Measurements from ENCODE around the gene ZNF277.

ZNF277 gene

DNA sequence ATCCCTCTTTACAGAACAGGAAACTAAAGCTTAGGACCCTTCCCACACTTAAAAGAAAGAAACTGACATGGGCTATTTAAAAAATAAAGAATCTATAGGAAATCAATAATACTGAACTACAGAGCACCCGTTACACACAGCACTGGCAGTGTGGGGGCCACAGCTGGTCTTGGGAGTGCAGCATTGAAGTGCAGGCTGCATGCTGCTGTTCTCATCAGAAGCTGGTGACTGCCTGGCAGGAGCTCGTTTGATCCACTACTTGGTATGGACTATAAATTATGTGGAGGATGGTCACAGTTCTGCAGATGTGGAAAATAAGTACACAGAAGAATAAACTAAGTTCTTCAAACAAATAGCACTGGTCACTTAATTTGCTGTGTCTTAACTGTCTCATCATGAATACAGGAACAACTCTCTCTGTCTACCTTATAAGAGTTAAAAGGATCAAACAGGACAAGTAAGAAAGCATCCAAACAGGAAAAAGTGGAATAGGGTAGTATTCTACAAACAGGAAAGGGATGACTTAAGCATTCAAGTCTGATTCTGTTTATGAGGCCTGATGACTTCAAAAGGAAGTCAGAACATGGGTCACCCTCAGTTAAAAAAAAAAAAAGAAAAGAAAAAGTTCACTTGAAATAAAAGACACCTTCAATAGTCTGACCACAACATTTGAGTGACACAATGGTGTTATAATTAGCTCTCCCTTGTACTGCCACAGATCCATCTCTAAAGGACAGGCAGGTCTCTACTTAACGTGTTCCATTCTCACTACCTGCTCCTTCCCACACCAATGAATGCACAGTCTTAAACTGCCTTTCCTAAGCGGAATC lies 21.3 kb upstream of the ZNF277 start:
- no peak for DNase-seq

DNA sequence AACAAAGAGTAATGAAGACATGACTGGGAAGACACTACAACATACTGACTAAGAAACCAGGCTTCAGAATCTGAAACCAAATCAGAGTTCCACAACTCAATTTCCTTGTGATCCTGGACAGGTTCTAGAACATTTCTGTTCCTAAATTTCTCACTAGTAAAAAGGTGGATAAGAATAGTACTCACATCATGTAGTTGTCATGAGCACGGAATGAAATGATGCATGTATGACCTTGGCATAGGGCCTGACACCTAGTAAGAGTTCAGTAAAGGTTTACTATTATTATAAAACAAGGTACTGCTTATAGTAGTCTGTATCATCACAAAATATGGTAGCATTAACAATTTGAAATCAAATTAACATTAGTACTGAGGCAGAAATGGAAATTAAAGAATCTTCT lies 20.2 kb upstream of the ZNF277 start:
- no peak for DNase-seq

DNA sequence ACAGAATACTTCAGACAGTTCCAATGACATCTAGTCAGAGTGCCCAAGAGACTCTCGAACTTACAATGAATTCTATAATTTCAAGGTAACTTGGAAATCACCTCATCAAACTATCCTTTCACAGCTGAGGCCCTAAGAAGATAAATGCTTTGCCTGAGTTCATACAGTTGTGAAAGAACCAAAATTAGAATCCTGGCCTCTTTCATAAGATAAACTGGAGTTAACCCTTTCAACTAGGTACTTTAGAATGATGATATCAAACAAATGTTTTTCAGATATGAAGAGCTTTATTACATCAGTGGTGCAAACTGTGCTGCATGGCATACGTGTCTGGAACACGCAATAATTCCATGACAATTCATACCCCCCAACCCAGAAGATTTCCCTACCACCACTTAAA lies 18.2 kb upstream of the ZNF277 start:
- no peak for DNase-seq

DNA sequence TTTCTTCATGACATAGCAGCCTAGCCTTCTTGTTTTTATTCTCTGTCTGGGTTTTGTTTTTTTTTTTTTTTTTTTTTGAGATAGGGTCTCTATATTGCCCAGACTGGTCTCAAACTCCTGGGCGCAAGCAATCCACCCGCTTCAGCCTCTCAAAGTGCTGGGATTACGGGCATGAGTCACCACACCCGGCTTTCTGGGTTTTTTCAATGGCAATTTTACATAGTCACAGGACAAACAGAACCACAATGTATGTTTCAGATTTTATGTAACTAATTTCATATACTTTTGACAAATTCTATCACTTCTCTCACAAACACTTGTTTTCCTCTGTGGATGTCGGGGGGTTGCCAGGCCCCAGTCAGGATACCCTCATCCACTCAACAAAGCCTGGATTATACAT lies 16.8 kb upstream of the ZNF277 start:
- no peak for DNase-seq

DNA sequence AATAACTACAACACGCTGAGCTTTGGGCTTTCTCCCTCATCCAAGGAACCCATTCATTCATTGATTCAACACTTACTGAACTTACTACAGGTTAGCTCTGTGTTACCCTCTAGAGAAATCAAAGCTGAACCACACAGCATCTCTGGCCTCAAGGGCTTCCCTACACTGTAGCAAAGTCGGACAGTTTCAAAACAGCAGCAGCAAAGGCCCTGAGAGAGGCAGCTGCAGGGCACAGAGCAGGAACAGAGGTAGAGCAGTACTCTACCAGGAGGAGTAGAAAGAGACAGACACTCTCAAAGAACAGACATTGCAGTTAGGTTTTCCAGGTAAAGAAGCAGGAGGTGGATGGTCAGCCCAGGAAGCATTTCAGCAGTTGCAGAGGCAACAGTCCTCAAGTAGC lies 16.4 kb upstream of the ZNF277 start:
- DNase-seq: no peak

DNA sequence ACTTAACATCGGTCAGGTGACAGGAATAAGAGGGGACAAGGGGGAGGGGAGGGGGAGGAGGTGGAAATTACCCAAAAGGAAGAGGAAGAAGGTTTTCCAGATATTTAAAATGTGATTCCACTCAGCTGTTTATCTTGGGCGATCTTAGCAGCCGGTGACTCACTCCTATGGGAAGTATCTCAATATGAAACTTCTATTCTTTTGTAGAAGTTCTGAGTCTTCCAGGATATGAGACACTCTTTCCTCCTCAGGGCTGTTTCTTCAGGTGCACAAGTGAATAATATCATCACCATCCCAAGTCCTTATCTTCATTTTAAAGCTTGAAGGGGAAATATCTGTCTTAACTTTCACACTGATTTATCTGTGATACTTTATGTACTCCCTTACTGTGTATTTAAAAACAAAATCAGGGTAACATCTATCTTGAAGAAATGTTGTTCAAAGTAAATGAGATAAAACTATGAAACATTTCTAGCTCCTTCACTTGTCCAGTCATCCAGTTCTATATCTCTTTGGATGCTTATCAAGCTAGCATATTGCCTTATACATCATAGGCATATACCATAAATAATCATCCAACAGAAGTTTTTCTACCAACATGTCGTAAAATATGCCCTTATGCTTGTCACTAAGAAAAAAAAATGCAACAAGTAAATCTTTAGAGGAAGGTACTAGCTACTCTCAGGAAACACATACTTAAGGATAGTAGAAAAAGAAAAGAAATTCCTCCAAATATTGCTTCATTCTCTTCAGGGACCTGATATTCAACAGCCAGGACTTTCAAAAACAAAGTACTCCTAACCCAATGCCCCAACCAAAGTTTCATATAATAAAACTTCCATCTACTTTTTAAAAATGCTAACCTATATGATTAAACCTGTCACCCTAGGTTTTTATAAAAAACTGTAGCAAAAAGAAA lies 14.0 kb upstream of the ZNF277 start:
- DNase-seq: no peak

DNA sequence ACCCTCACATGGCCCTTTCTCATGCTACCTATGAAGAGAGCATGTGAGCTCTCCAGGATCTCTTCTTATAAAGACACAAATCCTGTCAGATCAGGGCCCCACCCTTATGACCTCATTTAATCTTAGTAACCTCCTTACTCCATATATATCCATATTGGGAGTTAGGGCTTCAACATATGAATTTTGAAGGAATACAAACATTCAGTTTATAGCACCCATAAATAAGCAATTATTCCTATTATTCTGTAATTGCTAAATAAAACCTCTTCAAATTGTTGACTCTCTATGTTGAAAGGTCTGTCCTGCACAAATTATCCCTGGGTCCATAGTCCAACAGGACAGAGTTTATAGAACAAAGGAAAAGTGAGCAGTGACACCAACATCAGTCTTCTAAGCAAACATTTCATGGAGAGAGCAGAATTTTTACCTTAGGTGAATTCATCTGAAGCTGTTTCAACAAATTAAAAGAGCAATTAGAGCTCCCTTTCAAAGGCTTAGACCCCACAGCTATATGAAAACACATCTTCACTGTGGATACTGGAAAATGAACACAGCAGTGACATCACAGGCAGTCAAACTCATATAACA lies 12.5 kb upstream of the ZNF277 start:
- DNase-seq: no peak

DNA sequence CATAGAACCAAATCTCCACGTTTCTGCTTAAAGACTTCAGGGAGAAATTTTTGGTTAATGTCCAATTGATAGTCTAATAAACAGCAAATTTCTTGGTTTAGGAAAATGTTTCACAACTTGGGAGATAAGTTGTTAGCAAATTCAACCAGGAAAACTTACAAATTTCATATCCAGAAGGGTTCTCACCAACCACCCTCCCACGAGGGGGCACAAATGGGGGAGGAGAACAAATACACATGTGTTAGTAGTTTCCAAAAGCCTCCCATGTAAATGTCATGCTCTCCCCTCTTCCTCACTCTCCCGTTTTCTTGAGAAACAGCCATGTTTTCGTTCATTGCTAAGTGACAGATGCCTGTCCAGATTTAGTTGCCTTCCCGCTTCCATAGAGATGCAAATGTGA lies 10.8 kb upstream of the ZNF277 start:
- DNase-seq: no peak

DNA sequence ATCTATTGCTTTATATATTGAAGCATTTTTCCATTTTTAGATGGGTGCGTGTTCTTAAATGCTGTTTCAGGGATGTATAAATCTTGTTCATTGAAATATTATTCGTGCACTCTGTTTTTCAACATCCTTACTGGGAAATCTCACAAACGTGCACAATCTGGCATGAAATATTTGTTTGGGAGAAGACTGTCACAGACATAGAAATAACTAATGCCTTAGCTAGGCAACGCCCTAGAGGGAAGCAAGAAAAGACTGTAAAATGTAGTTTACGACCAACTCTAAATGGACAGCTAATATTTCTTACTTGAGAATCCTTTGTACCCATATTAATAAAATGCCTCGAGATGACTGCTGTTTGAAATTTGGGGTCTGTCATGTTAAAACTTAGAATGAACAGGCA lies 9.2 kb upstream of the ZNF277 start:
- DNase-seq: no peak

DNA sequence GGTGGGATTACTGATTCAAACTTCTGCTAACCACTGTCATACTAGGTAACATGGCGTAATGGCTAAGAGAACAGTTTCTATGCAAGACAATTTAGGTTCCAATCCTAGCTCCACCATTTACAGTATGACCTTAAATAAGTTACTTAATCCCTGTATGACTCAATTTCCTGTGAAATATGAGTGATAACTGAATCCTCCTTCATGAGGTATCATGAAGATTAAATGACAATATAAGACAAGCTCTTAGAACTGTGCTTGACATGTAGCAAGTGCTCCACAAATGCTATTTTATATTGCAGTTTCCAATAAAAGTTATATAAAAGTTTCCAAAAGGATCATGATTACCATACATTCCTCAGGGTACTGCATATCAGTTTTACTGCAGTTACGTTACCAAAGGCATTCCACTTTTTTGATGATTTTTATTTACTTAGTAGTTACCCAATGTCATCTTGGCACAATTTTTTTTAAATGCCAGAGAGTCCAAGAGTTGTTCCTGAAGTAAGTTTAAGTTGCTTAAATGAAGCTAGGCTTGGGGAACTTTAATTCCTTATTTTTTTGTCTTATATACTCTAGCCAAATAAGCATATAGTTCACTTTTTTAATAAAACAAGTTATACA lies 7.3 kb upstream of the ZNF277 start:
- no peak for DNase-seq

DNA sequence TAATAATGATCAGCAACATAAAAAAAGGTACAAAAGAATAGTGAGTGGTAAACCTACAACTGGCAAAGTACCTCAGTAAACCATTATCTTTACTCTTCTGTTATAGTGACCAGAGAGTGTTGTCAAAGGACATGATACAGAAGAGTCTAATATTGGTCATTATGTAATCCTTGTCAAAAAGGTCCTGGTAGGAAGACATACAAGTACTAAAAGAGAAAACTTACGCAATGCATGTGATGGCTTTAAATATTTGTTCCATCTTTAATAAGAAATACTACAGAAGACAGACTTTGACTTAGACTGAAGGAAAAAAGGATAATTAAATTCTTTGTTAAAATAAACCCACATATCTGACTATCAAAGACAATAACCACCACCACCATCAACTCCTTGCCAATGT lies 6.8 kb upstream of the ZNF277 start:
- no peak for DNase-seq

DNA sequence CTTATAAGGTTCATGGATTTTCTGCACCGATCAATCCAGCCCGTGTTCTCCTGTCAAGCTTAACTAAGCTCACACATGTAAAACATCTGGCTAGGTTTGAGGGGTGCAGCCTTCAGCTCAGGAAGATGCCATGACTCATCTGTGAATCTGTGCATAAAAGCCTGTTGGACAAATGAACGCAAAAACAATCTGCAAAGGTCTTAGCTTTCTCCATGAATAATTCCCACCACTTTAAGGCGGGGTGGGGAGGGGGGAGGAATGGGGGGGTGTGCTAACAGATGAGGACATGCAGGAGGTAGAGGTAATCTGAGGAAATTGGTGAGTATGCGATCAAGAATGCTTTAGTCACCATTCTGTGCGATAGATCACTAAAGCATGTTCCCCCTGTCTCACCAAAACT lies 5.1 kb upstream of the ZNF277 start:
- DNase-seq: no peak

DNA sequence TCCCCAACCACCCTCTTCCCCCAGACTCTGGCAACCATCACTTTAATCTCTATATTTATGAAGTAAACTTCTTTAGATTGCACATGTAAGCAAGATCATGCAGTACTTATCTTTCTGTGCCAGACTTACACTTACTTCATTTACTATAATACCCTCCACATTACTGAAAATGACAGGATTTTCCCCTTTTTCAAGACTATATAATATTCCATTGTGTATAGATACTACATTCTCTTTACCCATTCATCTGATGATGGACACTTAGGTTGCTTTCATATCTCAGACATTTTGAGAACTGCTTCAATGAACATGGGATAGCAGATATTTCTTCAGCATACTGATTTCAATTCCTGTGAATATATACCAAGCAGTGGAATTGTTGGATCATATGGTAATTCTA lies 4.7 kb upstream of the ZNF277 start:
- no peak for DNase-seq

DNA sequence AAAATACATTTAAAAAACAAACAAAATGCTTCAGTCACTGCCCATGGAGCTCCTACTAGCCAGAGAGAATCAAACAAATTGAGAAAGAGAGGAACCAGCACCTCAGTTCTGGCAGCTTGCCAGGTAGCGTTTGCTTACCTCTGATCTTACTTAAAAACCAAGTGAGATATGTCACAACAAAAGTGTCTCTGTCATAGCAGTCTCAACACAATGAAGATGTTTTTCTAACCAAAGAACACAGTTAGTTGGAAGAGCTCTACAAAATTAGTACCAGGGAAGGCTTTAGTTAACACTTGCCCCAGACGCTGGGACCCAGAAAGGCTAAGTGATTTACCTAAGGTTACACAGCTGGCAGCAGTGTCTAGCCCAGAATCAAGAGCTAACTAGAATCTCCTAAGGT lies 3.7 kb upstream of the ZNF277 start:
- DNase-seq: peak; percentile 33

DNA sequence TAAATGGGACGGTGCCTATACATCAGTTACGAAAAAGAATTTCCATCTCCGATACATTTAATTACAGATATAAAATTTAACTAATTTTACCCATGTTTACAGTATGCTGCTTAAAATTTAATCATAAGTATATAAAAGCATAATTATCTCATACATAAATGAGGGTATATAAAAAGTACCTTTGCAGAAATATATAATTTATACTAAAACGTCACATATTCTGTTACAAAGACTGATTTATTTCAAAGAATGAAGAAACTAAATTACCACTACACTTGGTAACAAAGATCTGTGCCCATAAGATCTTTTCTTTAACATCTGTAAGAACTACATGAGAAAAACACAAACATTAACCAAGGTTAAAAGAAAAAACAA lies 3.1 kb upstream of the ZNF277 start:
- no peak for DNase-seq

DNA sequence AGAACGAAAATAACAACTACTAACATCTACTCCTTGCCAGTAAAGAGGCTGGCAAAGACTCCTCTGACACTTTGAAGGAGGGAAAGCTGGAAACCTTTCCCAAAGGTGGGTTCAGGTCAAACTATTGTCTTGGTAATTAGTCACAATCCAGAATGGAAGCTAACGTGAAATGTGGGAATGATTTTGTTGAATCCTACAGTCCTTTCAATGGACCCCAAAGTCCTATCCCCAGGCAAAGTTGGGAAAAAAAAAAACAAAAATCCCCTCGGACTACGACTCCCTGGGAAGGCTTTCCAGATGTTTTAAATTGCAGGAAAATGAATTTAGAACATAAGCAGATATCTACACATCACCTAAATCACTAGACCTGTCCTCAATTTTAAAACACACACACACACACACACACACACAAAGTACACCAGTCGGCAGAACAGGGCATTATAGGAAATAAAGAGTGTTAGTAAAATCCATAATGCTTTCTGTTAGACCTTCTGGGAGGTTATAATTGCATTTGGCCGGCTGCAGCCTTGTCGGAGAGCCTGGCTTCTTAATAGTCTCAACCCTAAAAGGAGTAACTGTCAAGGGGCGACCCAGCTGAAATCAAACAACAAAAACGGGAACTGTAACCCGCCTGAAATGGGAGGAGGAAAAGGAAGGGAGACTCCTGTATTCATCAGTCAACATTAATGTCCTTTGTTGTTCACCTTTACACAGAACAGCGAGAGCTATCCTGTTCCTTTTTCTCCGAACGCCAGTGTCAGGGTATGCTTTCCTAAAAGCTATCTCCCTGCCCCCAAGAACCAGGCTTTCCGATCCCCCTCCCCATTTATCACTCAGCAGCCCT lies 1.8 kb upstream of the ZNF277 start:
- no peak for DNase-seq

DNA sequence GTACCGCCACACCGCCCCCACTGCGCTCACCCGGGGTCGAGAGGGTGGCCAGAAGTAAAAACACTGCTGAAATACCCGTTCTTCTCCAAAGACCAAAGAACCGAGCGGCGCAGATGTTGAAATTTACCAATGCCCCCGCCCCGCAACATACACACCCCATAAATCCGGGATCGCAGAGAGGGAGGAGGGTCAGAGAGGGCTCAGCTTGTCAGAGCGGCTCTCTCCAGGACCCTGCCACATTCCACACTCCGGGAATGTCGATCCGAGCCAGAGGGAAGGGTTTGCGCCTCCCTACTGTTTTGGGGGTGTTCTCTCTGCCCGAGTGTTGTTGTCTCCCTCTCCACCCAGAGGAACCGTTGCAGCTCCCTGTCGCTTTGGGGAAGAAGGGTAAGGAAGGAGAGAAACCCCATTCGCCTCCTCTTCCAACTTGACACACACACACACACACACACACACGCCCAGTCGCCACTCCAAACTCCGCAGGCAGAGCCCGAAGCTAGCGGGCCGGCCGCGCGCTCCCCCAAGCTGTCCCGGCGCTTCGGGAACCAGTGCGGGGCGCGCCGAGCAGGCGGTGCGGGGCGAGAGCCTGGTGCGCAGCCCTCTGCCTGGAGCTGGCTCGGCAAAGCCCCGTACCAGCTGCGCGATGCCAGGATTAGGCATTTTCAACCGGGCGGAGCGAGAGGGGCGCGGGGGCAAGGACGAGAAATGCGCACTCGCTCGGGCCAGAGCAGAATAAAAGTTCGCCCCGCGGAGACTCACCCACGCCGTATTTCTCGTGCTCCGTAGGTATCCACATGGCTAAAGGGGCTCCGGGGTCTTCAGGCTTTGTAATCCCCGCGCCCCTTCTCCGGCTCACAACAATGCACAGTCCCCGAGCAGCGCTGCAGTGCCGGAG lies 905 bp upstream of the ZNF277 start:
- no peak for DNase-seq

DNA sequence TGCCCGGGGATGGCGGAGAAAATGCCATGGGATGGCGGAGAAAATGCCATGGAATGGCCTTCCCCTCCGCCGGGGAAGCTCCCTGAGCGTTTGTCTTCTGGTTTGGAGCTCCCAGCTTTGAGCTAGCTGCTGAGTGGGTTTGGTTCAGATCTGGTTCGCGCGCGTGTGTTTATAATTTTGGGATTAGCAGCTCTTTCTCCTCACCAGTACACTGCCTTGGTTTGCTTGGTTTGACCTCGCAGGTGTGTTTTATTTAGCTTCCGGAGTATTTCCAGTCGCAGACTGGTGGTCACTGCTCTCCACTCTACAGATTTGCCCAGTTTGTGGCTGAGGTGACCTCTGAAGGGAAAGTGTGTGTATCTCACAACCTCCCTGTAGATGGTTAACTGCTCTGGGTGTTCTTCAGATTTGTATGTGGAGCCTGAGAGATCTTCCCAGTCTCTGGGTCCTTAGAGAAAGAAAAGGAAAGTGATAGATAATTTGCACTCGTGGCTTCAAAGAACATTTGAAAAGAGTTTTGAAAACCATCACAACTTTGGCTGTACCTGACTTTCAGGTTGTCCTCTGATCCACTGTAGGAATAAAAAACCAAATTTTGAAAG lies 597 bp downstream of the ZNF277 start:
- DNase-seq: no peak

DNA sequence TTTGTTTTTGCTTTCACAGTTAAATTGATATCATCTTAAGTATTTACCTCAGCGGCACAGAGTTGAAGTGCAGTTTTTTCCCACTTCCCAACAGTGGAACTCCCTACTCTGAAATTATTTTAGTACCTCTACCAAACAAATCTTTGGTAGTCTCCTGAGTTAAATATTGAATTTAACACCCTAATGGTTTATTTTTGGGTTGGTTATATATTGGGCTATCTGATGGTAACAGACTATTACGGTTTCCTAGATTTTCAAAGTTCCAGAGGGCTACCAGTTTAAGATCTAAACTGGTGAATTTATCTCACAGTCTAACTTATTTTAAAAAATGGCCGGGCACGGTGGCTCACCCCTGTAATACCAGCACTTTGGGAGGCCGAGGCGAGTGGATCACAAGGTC lies 1.3 kb downstream of the ZNF277 start:
- DNase-seq: no peak

DNA sequence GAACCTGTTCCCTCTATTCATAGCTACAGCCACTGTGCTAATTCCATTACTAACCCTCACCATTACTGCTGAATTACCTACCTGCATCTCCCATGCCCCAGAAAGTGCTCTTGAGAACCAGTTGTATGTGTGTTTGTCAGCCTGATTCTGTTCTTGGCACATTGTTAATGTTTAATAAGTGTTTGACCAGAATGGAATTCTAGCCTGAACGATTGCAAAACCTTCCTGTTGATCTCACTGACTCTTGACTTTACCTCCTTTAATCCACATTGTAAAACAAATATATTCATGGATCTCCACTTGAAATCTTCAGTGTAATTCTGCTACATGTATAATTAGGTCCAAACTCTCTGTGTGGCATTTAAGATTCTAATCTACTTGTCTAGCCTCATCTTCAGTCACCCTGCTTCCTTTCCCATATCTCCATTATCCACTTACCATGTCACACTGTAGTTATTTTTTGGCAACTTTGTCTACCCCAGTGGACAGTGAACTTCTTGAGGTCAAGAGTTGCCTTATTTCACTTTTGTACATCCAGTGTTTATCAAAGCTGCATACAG lies 4.9 kb downstream of the ZNF277 start:
- DNase-seq: peak; percentile 23

DNA sequence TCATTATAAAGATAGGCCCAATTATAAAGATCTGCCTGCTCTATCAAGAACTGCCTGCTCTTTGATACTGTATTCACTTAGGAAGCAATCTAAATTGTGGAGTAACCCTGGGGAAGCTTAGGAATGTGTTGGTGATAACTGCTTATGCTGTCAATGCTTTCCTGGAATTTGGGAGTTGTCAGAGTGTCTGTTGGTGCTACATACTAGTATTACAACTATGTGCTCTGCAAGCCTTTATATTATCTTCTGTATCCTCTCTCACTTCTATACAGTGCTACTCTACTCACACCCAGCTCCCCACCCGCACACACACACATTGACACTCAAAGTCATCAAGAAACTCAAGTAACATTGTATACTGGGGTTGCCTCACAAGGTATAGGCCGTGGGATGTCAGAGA lies 6.1 kb downstream of the ZNF277 start:
- DNase-seq: no peak

All from NCI-H510A treated with DMSO at 0.1 percent for 48 hours (cell line).